ENCODE data around the gene PPM1K.

- TF ChIP-seq RAD21 (conservative IDR thresholded peaks at IDR 0.05) (no peak), POLR2AphosphoS5 (IDR thresholded peaks at IDR 0.05) (no peak), CTCF (IDR thresholded peaks at IDR 0.05; ENCODE audit: poor library complexity, severe bottlenecking) (no peak), REST (IDR thresholded peaks at IDR 0.05; ENCODE audit: borderline replicate concordance) (no peak), EP300 (conservative IDR thresholded peaks at IDR 0.05; ENCODE audit: poor library complexity, severe bottlenecking) (no peak), EZH2 (IDR thresholded peaks at IDR 0.05; ENCODE audit: borderline replicate concordance, insufficient read depth, low read length, poor library complexity, severe bottlenecking) (no peak), TAF1 (IDR thresholded peaks at IDR 0.05; ENCODE audit: low read depth) (no peak), MXI1 (conservative IDR thresholded peaks at IDR 0.05; ENCODE audit: poor library complexity, severe bottlenecking) (no peak), SMC3 (conservative IDR thresholded peaks at IDR 0.05; ENCODE audit: poor library complexity) (no peak)
Measured at GRCh38 chr4:88297725-88298454, 13.5 kb upstream of the PPM1K start.
